Measurements from ENCODE around the gene NAA40. TPM values are rescaled to one million over a fixed set of nuclear protein-coding genes. Genes with fewer than 3 reads are reported as not detected.
A peak's percentile ranks its signal among the peaks of the same experiment; 100 is the strongest.

NAA40 gene
- total RNA-seq, 1 experiment from 2014 or later, result 19.0 TPM

DNA sequence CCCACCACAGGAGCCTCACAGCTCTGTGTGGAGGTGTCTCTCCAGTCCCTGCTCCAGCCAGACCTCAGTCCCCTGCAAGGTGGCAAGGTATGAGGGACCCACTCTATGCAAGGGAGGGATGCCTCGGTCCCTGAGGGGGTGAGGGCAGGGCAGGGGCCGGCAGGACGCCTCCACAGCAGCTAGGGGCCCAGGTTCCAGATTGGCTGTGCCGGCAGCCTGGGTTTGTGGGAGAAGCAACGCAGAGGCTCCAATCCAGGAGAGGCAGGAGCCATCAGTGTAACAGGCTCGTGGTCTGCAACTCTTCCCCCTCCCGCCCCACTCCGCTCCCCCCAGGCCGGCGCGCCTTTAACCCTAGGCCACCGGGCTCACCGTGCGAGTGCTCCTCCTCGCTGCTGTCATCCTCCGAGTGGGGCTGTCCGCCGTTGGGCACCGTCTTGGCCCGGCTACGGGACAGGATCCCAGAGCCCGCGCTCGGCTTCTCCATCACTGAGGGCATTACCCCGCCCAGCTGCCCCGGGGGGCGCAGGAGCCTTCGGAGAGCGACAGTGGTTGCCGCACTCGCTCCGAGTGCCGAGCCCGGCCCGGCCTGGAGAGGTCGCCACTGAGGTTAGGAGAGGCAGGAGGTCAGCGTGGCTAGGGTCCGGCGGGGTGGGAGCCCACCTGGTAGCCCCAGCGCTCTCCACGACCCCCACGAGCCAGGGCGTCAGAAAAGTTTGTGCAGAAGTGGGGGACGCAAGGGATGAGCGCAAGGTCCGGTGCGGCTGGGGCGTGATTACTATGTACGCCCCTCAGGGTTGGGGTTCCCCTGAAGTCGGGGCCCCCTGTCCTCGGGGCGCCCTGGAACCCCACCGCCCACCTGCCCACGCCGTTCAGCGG lies 22.6 kb upstream of the NAA40 start:
- peak overlapping the region; percentile 61 for H3K9ac ChIP-seq (ENCODE audit: low read length)
- peak overlapping the region; percentile 63 for H3K4me3 ChIP-seq (ENCODE audit: low read length)
- DNase-seq, result no peak
- peak overlapping the region; percentile 76 for H3K4me2 ChIP-seq (ENCODE audit: low read depth, low read length, poor library complexity, severe bottlenecking)
- H3K9me3 ChIP-seq (ENCODE audit: low read length), result no peaks in the 10 kb centered on the region
- no peaks in the 10 kb centered on the region for H3K79me2 ChIP-seq (ENCODE audit: low read length)
- no peaks in the 10 kb centered on the region for H4K20me1 ChIP-seq (ENCODE audit: insufficient read depth, low read depth, low read length)
- H3K36me3 ChIP-seq (ENCODE audit: insufficient read depth, low read length), result no peaks in the 10 kb centered on the region
- no peaks in the 10 kb centered on the region for H3K27me3 ChIP-seq (ENCODE audit: low read length)
- no peaks in the 10 kb centered on the region for H3K9me2 ChIP-seq (replicated peaks; ENCODE audit: insufficient read depth, low read length)
- no peak overlapping the region for H3K27ac ChIP-seq (ENCODE audit: low read length)
- peaks cover 30% of the 10 kb centered on the region for H3K4me1 ChIP-seq (ENCODE audit: low read length)
- no peak overlapping the region for H2AFZ ChIP-seq (ENCODE audit: low read length)

DNA sequence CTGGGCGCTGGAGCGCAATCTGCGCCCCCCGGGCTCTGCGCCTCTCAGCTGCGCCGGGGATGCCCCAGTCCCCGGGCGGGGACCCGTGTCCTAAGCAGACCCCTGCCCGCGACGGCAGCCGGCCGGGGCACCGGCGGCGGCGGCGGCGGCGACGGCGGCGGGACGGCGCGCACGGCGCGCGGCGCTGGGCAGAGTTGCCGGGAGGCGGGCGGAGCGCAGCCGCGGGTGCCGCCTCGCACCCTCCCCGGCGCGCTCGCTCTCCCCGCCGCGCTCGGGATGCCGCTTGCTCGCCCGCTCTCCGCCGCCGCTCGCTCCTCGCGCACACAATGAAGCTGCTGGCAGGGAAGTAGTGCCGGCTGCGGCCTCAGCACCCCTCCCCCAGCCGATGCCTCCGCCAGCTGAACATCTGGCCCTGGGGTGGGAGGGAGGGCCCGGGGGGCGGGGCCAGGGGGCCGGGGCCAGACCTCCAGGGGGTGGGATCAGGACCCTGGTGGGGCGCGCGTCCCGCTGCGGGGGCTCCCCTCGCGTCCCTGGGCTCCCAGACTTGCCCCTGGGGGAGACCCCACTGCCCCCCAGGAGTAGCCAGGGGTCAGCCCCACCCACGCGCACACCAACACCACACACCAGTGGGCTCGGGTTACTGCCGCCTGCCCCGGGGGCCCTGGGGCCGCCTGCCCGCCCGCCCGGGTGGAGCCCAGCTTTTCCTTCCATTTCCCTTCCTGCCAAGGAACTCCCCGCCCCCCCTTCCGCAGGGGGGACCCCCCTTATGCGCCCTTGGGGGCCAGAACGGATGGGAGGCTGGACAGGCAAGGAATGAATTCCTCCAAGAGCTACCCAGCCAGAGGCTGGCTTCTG lies 21.7 kb upstream of the NAA40 start, which contains the start of gene RCOR2:
Gene RCOR2, minus strand, starts transcription at position 328 of the 855 bp plus-strand sequence. CDS start 708 bp downstream, outside the sequence.
- no peaks in the 10 kb centered on the region for H3K9me3 ChIP-seq (ENCODE audit: low read length)
- no peak within 1 kb of the TSS for H3K27ac ChIP-seq (ENCODE audit: low read length)
- no peaks in the 10 kb centered on the region for H3K79me2 ChIP-seq (ENCODE audit: low read length)
- H2AFZ ChIP-seq (ENCODE audit: low read length), result peak within 1 kb of the TSS; percentile 18; the same call in 1 of the 2 replicates
- DNase-seq, result peak; percentile 95
- H3K4me2 ChIP-seq (ENCODE audit: low read depth, low read length, poor library complexity, severe bottlenecking), result peak within 1 kb of the TSS; percentile 93
- no peaks in the 10 kb centered on the region for H3K36me3 ChIP-seq (ENCODE audit: insufficient read depth, low read length)
- no peaks in the 10 kb centered on the region for H4K20me1 ChIP-seq (ENCODE audit: insufficient read depth, low read depth, low read length)
- peaks cover 30% of the 10 kb centered on the region for H3K4me1 ChIP-seq (ENCODE audit: low read length)
- H3K9ac ChIP-seq (ENCODE audit: low read length), result peak within 1 kb of the TSS; percentile 75
- H3K9me2 ChIP-seq (replicated peaks; ENCODE audit: insufficient read depth, low read length), result no peaks in the 10 kb centered on the region
- no peaks in the 10 kb centered on the region for H3K27me3 ChIP-seq (ENCODE audit: low read length)
- H3K4me3 ChIP-seq (ENCODE audit: low read length), result peak within 1 kb of the TSS; percentile 71

DNA sequence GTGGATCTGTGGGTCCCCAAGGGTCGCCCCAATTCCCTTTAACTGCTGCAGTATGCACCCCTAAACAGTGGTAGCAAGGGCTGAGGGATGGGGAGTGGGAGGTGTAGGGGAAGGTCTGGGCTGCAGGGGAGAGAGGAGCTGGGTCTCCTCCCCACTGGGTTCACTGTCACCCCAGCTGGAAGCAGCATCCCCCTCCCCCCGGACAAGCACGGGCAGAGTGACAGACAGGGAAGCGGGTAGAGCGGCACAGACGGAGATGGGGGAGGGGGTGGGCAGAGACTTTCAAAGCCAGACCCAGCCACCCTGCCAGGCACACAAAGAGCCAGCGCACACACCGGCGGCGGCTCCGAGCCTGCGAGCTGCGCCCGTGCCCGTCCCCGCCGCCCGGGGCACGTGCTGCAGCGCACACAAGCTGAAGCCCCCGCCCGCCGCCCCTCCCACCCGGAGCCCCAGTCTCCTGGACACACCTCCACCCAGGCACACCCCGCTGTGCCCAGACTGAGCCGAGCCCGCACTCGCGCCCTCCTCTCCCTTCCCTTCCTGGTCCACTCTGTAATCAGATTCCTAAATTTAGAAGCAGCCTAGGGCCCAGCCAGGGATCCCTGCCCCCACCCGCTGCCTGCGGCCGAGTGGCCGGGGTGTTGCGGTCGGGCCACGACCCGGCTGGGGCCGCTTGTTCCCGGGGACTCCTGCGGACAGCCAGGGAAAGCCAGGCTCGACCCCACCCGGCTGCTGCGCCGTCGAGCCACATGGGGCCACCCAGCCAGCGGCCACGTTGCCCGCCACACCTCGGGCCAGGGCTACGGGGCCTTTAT lies 20.9 kb upstream of the NAA40 start:
- Histone ChIP-seq H3K4me2 (ENCODE audit: low read depth, low read length, poor library complexity, severe bottlenecking) (peak overlapping the region; percentile 93), H3K36me3 (ENCODE audit: insufficient read depth, low read length) (no peaks in the 10 kb centered on the region), H3K4me3 (ENCODE audit: low read length) (peak overlapping the region; percentile 71), H3K79me2 (ENCODE audit: low read length) (no peaks in the 10 kb centered on the region), H3K27ac (ENCODE audit: low read length) (no peak overlapping the region), H4K20me1 (ENCODE audit: insufficient read depth, low read depth, low read length) (no peaks in the 10 kb centered on the region), H3K9me3 (ENCODE audit: low read length) (no peaks in the 10 kb centered on the region), H3K9ac (ENCODE audit: low read length) (peak overlapping the region; percentile 75), H2AFZ (ENCODE audit: low read length) (0 out of 2 replicates have a peak overlapping the region, but pooled peaks have one; percentile 18), H3K4me1 (ENCODE audit: low read length) (peaks cover 30% of the 10 kb centered on the region), H3K9me2 (replicated peaks; ENCODE audit: insufficient read depth, low read length) (no peaks in the 10 kb centered on the region), H3K27me3 (ENCODE audit: low read length) (no peaks in the 10 kb centered on the region)
- peak; percentile 74 for DNase-seq

GRCh38 chr11:63918507-63919191 lies 20.2 kb upstream of the NAA40 start:
- no peaks in the 10 kb centered on the region for H3K9me3 ChIP-seq (ENCODE audit: low read length)
- DNase-seq, result no peak
- H3K27ac ChIP-seq (ENCODE audit: low read length), result no peak overlapping the region
- peaks cover 30% of the 10 kb centered on the region for H3K4me1 ChIP-seq (ENCODE audit: low read length)
- peak overlapping the region; percentile 75 for H3K9ac ChIP-seq (ENCODE audit: low read length)
- no peak overlapping the region for H2AFZ ChIP-seq (ENCODE audit: low read length)
- peak overlapping the region; percentile 30; the same call in 1 of the 2 replicates for H3K4me3 ChIP-seq (ENCODE audit: low read length)
- no peaks in the 10 kb centered on the region for H3K27me3 ChIP-seq (ENCODE audit: low read length)
- no peaks in the 10 kb centered on the region for H3K9me2 ChIP-seq (replicated peaks; ENCODE audit: insufficient read depth, low read length)
- no peaks in the 10 kb centered on the region for H3K79me2 ChIP-seq (ENCODE audit: low read length)
- H3K4me2 ChIP-seq (ENCODE audit: low read depth, low read length, poor library complexity, severe bottlenecking), result peak overlapping the region; percentile 93
- no peaks in the 10 kb centered on the region for H4K20me1 ChIP-seq (ENCODE audit: insufficient read depth, low read depth, low read length)
- H3K36me3 ChIP-seq (ENCODE audit: insufficient read depth, low read length), result no peaks in the 10 kb centered on the region

DNA sequence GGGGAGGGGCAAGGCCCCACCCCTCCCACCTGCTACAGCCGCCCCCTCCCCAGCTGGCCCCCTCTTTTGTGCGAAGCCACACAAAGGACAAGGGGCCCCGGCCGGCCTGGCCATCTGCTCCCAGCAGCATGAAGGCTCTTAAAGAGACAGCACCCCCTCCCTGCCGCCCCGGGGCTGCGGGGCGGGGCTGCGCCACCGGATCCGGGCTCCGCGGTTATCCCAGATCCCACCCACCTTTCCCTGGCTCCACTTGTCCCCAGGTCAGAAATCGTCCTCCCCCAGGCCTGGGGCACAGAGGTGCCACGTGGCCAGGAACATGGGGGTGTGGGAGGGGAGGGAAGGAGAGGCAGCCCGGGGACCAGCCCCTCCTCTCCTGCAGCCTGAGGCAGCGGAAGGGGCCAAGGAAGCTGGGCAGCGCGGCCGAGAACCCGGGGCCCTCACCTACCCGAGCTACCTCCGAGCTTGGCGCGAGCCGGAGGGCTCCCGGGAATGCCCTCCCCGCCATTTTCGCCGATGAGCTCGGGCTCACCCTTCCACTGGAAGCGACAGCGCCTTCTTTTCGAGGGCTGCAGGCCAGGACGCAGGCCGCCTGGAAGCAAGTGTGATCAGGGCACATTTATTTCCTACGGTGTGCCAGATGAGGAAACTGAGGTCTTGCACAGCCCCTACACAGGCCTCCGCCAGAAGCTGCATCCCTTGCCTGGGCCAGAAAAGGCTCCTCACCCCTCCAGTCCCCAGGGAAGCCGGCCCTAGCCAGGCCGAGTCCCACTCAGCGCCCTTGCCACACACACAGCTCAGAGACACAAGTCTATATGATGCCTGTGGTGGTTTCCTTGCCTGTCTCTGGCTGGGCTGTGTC lies 19.3 kb upstream of the NAA40 start:
- H3K79me2 ChIP-seq (ENCODE audit: low read length), result no peaks in the 10 kb centered on the region
- no peak for DNase-seq
- peak overlapping the region; percentile 75 for H3K9ac ChIP-seq (ENCODE audit: low read length)
- H3K4me3 ChIP-seq (ENCODE audit: low read length), result peak overlapping the region; percentile 30; the same call in 1 of the 2 replicates
- no peaks in the 10 kb centered on the region for H3K36me3 ChIP-seq (ENCODE audit: insufficient read depth, low read length)
- no peaks in the 10 kb centered on the region for H3K9me3 ChIP-seq (ENCODE audit: low read length)
- no peaks in the 10 kb centered on the region for H3K27me3 ChIP-seq (ENCODE audit: low read length)
- peak overlapping the region; percentile 93 for H3K4me2 ChIP-seq (ENCODE audit: low read depth, low read length, poor library complexity, severe bottlenecking)
- no peak overlapping the region for H3K27ac ChIP-seq (ENCODE audit: low read length)
- H3K4me1 ChIP-seq (ENCODE audit: low read length), result peaks cover 30% of the 10 kb centered on the region
- no peaks in the 10 kb centered on the region for H4K20me1 ChIP-seq (ENCODE audit: insufficient read depth, low read depth, low read length)
- no peak overlapping the region for H2AFZ ChIP-seq (ENCODE audit: low read length)
- no peaks in the 10 kb centered on the region for H3K9me2 ChIP-seq (replicated peaks; ENCODE audit: insufficient read depth, low read length)

GRCh38 chr11:63920126-63920938 lies 18.5 kb upstream of the NAA40 start:
- Histone ChIP-seq H3K27me3 (ENCODE audit: low read length) (no peaks in the 10 kb centered on the region), H2AFZ (ENCODE audit: low read length) (no peak overlapping the region), H3K36me3 (ENCODE audit: insufficient read depth, low read length) (no peaks in the 10 kb centered on the region), H3K9me3 (ENCODE audit: low read length) (no peaks in the 10 kb centered on the region), H3K79me2 (ENCODE audit: low read length) (no peaks in the 10 kb centered on the region), H3K4me1 (ENCODE audit: low read length) (peaks cover 30% of the 10 kb centered on the region), H3K9me2 (replicated peaks; ENCODE audit: insufficient read depth, low read length) (no peaks in the 10 kb centered on the region), H3K27ac (ENCODE audit: low read length) (no peak overlapping the region), H3K9ac (ENCODE audit: low read length) (no peak overlapping the region), H4K20me1 (ENCODE audit: insufficient read depth, low read depth, low read length) (no peaks in the 10 kb centered on the region), H3K4me3 (ENCODE audit: low read length) (no peak overlapping the region), H3K4me2 (ENCODE audit: low read depth, low read length, poor library complexity, severe bottlenecking) (no peak overlapping the region)
- no peak for DNase-seq
